PC-3 (cell line): ENCODE measurements around the gene ZNF214.

ENCODE experiments used
- EZH2 ChIP-seq: fragments of 300-600 bp; sonication (generic); IDR thresholded peaks from one replicate; pipeline ENCODE4 v1.6.1; 2017; ENCODE audit warnings: antibody characterized with exemption, mild to moderate bottlenecking, low read length; ENCODE audit not compliant: unreplicated experiment
- EZH2phosphoT487 ChIP-seq: fragments of 300-600 bp; sonication (generic); IDR thresholded peaks from 2 replicates; pipeline ENCODE4 v1.6.1; 2018; ENCODE audit warnings: mild to moderate bottlenecking, antibody characterized with exemption, low read length, borderline replicate concordance
- TF ChIP-seq, protein P1 (sequence below): fragments of 300-600 bp; sonication (generic); conservative IDR thresholded peaks from 2 replicates; pipeline ENCODE4 v1.5.1; 2017; ENCODE audit warnings: antibody characterized with exemption, low read depth, mild to moderate bottlenecking, low read length

GRCh38 chr11:6979365-6979764 is 40.8 kb downstream of the ZNF214 start:
- TF ChIP-seq, protein P1, sequence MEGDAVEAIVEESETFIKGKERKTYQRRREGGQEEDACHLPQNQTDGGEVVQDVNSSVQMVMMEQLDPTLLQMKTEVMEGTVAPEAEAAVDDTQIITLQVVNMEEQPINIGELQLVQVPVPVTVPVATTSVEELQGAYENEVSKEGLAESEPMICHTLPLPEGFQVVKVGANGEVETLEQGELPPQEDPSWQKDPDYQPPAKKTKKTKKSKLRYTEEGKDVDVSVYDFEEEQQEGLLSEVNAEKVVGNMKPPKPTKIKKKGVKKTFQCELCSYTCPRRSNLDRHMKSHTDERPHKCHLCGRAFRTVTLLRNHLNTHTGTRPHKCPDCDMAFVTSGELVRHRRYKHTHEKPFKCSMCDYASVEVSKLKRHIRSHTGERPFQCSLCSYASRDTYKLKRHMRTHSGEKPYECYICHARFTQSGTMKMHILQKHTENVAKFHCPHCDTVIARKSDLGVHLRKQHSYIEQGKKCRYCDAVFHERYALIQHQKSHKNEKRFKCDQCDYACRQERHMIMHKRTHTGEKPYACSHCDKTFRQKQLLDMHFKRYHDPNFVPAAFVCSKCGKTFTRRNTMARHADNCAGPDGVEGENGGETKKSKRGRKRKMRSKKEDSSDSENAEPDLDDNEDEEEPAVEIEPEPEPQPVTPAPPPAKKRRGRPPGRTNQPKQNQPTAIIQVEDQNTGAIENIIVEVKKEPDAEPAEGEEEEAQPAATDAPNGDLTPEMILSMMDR = no peak
- no peak for TF ChIP-seq EZH2
- no peak for TF ChIP-seq EZH2phosphoT487
